CD14-positive monocyte (primary cell): ENCODE data around the gene CDH2. TPM values are rescaled to one million over a fixed set of nuclear protein-coding genes. Genes with fewer than 3 reads are reported as not detected.

Source experiments
- DNase-seq, 3 donors: peaks; one replicate each; pipeline ENCODE4 v3.0.0-alpha.2; 2011 to 2022
- H2AFZ ChIP-seq: 2 replicates; pipeline ENCODE4 v1.6.0; 2012; ENCODE audit warnings: mild to moderate bottlenecking, low read depth, low read length, inconsistent platforms; ENCODE audit not compliant: insufficient read depth, poor library complexity, severe bottlenecking
- H3K27ac ChIP-seq, 2 donors: 1 replicate in 1 of 2; 2 replicates in 1 of 2; pipeline ENCODE4 v1.5.1; 2012 to 2013; ENCODE audit warnings: low read length in 2 of 2, control low read depth in 1 of 2, inconsistent platforms in 1 of 2, low read depth in 1 of 2, mild to moderate bottlenecking in 1 of 2
- H3K27me3 ChIP-seq, 2 donors: one replicate each; pipeline versions ENCODE4 v1.6.0 to v1.6.1; 2011 to 2013; ENCODE audit warnings: low read length in 2 of 2; ENCODE audit not compliant: control insufficient read depth in 2 of 2, insufficient read depth in 2 of 2
- H3K36me3 ChIP-seq, 2 donors: replicated peaks in 1 of 2; 1 replicate in 1 of 2; 2 replicates in 1 of 2; pipeline versions ENCODE4 v1.5.1 to v1.6.1; 2012 to 2013; ENCODE audit warnings: low read length in 2 of 2, control low read depth in 1 of 2, inconsistent platforms in 1 of 2, mild to moderate bottlenecking in 1 of 2; ENCODE audit not compliant: insufficient read depth in 2 of 2, control insufficient read depth in 1 of 2
- H3K4me1 ChIP-seq, 2 donors: 1 replicate in 1 of 2; 2 replicates in 1 of 2; pipeline versions ENCODE4 v1.5.1 to v1.6.1; 2012 to 2013; ENCODE audit warnings: low read length in 2 of 2, control low read depth in 1 of 2, inconsistent platforms in 1 of 2, mild to moderate bottlenecking in 1 of 2, moderate library complexity in 1 of 2; ENCODE audit not compliant: insufficient read depth in 2 of 2, control insufficient read depth in 1 of 2
- H3K4me2 ChIP-seq: replicated peaks from 2 replicates; pipeline ENCODE3; 2012; ENCODE audit warnings: low read length, moderate library complexity, mild to moderate bottlenecking; ENCODE audit not compliant: poor library complexity, severe bottlenecking; ENCODE audit errors: extremely low read depth
- H3K4me3 ChIP-seq, 3 experiments: fragments of 200-600 bp in 1 of 3; sonication (generic) in 1 of 3; replicated peaks in 1 of 3; 1 replicate in 2 of 3; 2 replicates in 1 of 3; pipeline ENCODE4 v1.5.1; 2011 to 2013; ENCODE audit warnings: low read length in 3 of 3, mild to moderate bottlenecking in 3 of 3, control low read depth in 2 of 3, low read depth in 2 of 3, inconsistent platforms in 1 of 3, moderate library complexity in 1 of 3
- H3K79me2 ChIP-seq: 2 replicates; pipeline ENCODE4 v1.6.0; 2012; ENCODE audit warnings: mild to moderate bottlenecking, control low read depth, inconsistent platforms, low read length, moderate library complexity; ENCODE audit not compliant: insufficient read depth
- H3K9ac ChIP-seq: 2 replicates; pipeline ENCODE4 v1.6.0; 2017; ENCODE audit warnings: low read length, mild to moderate bottlenecking; ENCODE audit not compliant: insufficient read depth, poor library complexity, severe bottlenecking
- H3K9me3 ChIP-seq, 2 donors: replicated peaks in 1 of 2; 1 replicate in 1 of 2; 2 replicates in 1 of 2; pipeline versions ENCODE4 v1.5.1 to v1.6.1; 2012 to 2013; ENCODE audit warnings: low read length in 2 of 2, control low read depth in 1 of 2; ENCODE audit not compliant: control insufficient read depth in 1 of 2, insufficient read depth in 1 of 2
- H4K20me1 ChIP-seq: 2 replicates; pipeline ENCODE4 v1.6.0; 2012; ENCODE audit warnings: mild to moderate bottlenecking, low read length, control low read depth, moderate library complexity; ENCODE audit not compliant: insufficient read depth
- H3K27ac Mint-ChIP-seq, 7 donors: one replicate each; pipeline ENCODE4 v1.8.0; 2020; ENCODE audit warnings: mild to moderate bottlenecking in 7 of 7, mixed read lengths in 7 of 7, moderate library complexity in 6 of 7, inconsistent platforms in 2 of 7
- H3K27me3 Mint-ChIP-seq, 3 donors: one replicate each; pipeline ENCODE4 v1.8.0; 2021 to 2022; ENCODE audit warnings: low read depth in 3 of 3, mild to moderate bottlenecking in 3 of 3, mixed read lengths in 3 of 3, moderate library complexity in 3 of 3, inconsistent platforms in 1 of 3
- H3K36me3 Mint-ChIP-seq, 2 donors: one replicate each; pipeline ENCODE4 v1.8.0; 2020; ENCODE audit warnings: mixed read lengths in 2 of 2, inconsistent platforms in 1 of 2, mild to moderate bottlenecking in 1 of 2
- H3K4me1 Mint-ChIP-seq: one replicate; pipeline ENCODE4 v1.8.0; 2020; ENCODE audit warnings: mild to moderate bottlenecking, mixed read lengths
- H3K4me3 Mint-ChIP-seq, 2 donors: one replicate each; pipeline ENCODE4 v1.8.0; 2020; ENCODE audit warnings: mild to moderate bottlenecking in 2 of 2, mixed read lengths in 2 of 2, moderate library complexity in 1 of 2
- H3K9me3 Mint-ChIP-seq, 7 donors: one replicate each; pipeline ENCODE4 v1.8.0; 2020 to 2022; ENCODE audit warnings: mixed read lengths in 7 of 7, mild to moderate bottlenecking in 6 of 7, moderate library complexity in 6 of 7, inconsistent platforms in 2 of 7
- WGBS: methylation state at CpG from one replicate; pipeline ENCODE4 v1.1.5; 2013; ENCODE audit warnings: missing lambda C conversion rate; ENCODE audit not compliant: insufficient coverage; 5-methylcytosine and 5-hydroxymethylcytosine counted together
- intact Hi-C, 2 donors: fragments of 100-400 bp; cut with micrococcal nuclease; formaldehyde crosslinking; loops; one replicate each; pipeline versions ENCODE4 v1.15.0 to v1.15.1; 2023
- polyA plus RNA-seq, 3 donors: library from polyadenylated mRNA; depleted of rRNA in 1 of 3; unstranded in 2 of 3; stranded (reverse) in 1 of 3; fragments of 300-500 nt in 2 of 3; fragments of >200 nt in 1 of 3; fragmentation: Illumina TruSeq in 2 of 3; gene quantifications; 1 replicate in 2 of 3; 2 replicates in 1 of 3; pipeline ENCODE4 v1.2.3, GENCODE V29; 2012 to 2021
- TF ChIP-seq, protein P1 (sequence below): fragments of 200-600 bp; IDR thresholded peaks from one replicate; pipeline ENCODE4 v1.8.0; 2022; ENCODE audit warnings: antibody characterized with exemption, mild to moderate bottlenecking

Gene CDH2
- polyA plus RNA-seq, 3 donors, result 0.03 to 0.32 (median 0.08) TPM

DNA sequence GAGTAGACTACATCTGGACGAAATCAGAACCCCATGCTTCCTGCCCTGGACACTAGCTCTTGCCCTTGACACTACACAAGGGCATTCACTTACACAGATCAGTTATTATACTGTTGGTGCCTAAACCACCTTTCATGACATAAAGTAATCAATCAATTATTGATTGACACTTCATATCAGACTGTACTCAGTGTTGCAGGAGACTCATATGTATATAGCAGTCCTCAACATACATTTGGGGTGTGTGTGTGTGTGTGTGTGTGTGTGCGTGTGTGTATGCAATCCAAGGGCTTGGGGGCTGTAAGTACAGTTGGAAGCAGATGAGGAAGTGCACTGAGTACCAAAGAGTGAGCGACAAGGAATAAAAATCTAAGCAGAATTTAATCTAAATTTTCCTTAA is 5.1 kb downstream of the CDH2 start:
- Mint-ChIP-seq H3K4me1 (peaks cover 9% of the 10 kb centered on the region), H3K36me3 (peaks cover 0 to 8% of the 10 kb centered on the region in 2 donors), H3K9me3 (peaks cover 0 to 12% (median 4%) of the 10 kb centered on the region in 7 donors), H3K4me3 (no peak overlapping the region), H3K27me3 (peaks cover 24 to 40% (median 28%) of the 10 kb centered on the region in 3 donors), H3K27ac (no peak overlapping the region)
- TF ChIP-seq, protein P1, sequence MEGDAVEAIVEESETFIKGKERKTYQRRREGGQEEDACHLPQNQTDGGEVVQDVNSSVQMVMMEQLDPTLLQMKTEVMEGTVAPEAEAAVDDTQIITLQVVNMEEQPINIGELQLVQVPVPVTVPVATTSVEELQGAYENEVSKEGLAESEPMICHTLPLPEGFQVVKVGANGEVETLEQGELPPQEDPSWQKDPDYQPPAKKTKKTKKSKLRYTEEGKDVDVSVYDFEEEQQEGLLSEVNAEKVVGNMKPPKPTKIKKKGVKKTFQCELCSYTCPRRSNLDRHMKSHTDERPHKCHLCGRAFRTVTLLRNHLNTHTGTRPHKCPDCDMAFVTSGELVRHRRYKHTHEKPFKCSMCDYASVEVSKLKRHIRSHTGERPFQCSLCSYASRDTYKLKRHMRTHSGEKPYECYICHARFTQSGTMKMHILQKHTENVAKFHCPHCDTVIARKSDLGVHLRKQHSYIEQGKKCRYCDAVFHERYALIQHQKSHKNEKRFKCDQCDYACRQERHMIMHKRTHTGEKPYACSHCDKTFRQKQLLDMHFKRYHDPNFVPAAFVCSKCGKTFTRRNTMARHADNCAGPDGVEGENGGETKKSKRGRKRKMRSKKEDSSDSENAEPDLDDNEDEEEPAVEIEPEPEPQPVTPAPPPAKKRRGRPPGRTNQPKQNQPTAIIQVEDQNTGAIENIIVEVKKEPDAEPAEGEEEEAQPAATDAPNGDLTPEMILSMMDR, result no peak
- no peaks in the 10 kb centered on the region for H3K9me3 ChIP-seq
- H3K27me3 ChIP-seq, result peaks cover 29 to 42% of the 10 kb centered on the region in 2 donors
- H3K4me2 ChIP-seq, result no peak overlapping the region
- DNase-seq, result no peak
- no peak overlapping the region for H3K4me3 ChIP-seq
- H3K4me1 ChIP-seq, result peaks cover 7 to 13% of the 10 kb centered on the region in 2 donors
- H3K36me3 ChIP-seq, result no peaks in the 10 kb centered on the region
- intact Hi-C loops, result no loop called here
- H4K20me1 ChIP-seq, result no peaks in the 10 kb centered on the region
- no peak overlapping the region for H2AFZ ChIP-seq
- no peak overlapping the region for H3K9ac ChIP-seq
- no peaks in the 10 kb centered on the region for H3K79me2 ChIP-seq
- no CpG with 5 or more reads among the region's 3 CpGs for WGBS
- no peak overlapping the region for H3K27ac ChIP-seq

DNA sequence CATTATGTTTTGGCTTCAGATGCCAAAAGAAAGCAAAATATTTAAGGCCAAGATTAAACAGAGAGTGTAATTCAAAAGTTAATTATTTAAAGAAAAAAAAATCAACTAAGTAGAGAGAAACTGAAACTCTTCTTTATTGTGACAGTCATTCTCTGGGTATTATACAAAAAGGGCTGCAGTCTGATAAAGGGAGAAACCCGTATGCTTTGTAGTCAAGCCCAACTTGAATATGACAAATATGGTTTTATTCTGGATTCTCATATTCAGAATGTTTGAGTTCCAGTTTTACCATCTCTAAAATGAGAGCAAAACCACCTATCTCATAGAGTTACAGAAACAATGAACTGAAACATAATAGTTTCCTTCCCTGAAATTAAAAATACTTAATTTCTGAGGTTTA is 8.2 kb downstream of the CDH2 start:
- no peaks in the 10 kb centered on the region for H3K36me3 Mint-ChIP-seq
- no peak overlapping the region for H3K4me3 ChIP-seq
- TF ChIP-seq, protein P1, result no peak
- peaks cover 0 to 13% (median 3%) of the 10 kb centered on the region in 3 donors for H3K27me3 Mint-ChIP-seq
- H3K27ac Mint-ChIP-seq, result no peak overlapping the region
- H3K4me1 ChIP-seq, result no peaks in the 10 kb centered on the region
- H3K4me3 Mint-ChIP-seq, result no peak overlapping the region
- peaks cover 4 to 14% of the 10 kb centered on the region in 2 donors for H3K27me3 ChIP-seq
- no peak for DNase-seq
- H4K20me1 ChIP-seq, result no peaks in the 10 kb centered on the region
- intact Hi-C loops, result no loop called here
- no peak overlapping the region for H3K9ac ChIP-seq
- no peak overlapping the region for H3K27ac ChIP-seq
- H3K36me3 ChIP-seq, result no peaks in the 10 kb centered on the region
- H3K9me3 Mint-ChIP-seq, result no peaks in the 10 kb centered on the region
- H3K9me3 ChIP-seq, result no peaks in the 10 kb centered on the region
- no peaks in the 10 kb centered on the region for H3K79me2 ChIP-seq
- no peak overlapping the region for H3K4me2 ChIP-seq
- H3K4me1 Mint-ChIP-seq, result no peaks in the 10 kb centered on the region
- no CpG with 5 or more reads among the region's 1 CpG for WGBS
- no peak overlapping the region for H2AFZ ChIP-seq
